ENCODE measurements around the gene FOXD4L6. TPM values are rescaled to one million over a fixed set of nuclear protein-coding genes. Genes with fewer than 3 reads are reported as not detected.
"Not testable (repeated sequence)": the region's sequence is repeated elsewhere in the genome, so short reads cannot be mapped to it uniquely, and the experiment has no call there.

The FOXD4L6 gene
- polyA plus RNA-seq, 12 donors: 0.11 TPM; not detected in 11

DNA sequence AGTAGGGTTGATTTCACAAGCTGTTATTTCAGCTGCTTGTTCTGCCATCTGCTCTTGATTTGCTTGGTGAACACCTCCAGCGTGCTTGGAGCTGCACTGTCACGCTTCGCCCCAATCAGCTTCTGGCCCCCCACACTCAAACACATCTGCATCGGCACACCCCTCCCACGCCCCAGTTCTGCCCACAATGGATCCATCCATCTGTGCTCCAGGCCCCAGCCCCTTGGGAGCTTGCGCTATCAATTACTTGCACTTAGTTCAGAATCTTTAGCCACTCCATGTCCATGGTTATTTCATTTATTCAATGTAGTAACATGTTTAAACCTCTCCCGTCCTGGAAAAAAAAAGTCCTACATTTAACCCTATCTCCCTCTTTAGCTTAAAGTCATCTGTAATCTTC is 28.0 kb downstream of the FOXD4L6 start:
- not testable (repeated sequence) for DNase-seq

DNA sequence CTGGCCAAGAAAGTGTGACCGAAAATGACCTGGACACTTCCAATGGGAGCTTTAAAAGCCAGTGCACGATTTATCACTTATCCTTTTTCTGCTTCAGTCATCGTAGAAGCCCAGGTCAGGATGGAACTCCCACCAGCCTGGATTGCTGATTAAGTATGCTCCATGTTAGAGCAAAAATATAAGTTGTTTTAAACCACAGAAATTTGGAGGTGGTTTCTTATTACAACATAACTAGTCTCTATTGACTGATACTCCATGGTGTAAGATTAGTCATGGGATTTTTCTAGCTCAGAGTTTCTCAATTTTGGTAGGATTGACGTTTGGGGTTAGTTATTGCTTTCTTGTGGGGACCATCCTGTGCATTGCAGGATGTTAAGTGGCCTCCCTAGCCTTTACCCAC is 29.7 kb downstream of the FOXD4L6 start:
- DNase-seq: not testable (repeated sequence)

DNA sequence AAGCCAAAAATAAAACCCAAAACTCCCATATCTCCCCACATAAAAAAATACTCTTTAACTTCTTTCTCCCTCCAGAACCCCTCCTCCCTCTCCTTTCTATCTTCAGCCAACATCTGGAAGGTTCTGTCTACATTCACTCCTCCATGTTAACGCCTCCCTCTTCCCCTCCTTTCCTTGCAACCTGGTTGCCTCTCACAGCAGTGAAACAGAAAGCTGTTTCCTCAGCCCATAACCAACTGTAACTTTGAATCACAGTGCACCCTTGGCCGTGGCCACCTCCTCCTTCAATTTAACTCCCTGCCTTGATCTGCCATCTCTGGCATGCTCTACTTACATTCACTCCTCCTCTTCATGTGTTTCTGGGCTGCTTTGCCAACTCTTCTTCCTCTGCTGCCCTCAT is 33.4 kb downstream of the FOXD4L6 start:
- not testable (repeated sequence) for DNase-seq

DNA sequence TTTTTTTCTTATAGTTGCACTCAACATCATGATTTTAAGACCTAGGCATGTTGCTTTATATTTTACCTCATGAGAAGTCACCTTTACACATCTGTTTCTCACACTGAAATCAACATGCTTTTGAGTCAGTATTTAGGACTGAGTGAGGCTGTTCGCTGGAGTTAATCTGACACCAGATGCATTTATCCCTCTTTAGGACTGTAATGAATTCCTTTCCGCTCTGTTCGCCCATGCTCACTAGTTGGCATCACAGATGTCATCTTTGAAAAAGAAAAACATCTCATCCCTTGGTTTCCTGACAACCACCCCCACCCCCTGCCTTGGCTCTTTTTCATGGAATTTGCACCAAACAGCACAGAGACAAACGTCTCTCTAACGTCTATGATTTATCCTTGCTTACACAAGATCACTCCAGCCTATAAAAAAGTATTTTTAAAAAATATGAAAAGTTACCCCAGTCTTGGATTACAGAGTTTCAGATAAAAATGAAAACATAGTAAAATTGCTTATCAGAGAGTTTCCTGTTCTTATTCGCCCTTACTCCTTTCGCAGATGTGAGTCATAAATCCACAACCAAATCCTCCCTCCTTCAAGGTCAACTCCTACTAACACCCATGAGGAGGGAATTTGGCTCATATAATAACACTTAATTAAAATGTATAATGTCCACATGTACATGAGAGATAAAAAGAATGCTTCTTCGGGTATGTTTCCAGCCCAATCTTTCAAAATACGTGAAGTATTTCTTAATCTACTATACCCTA is 34.3 kb downstream of the FOXD4L6 start:
- DNase-seq: not testable (repeated sequence)

DNA sequence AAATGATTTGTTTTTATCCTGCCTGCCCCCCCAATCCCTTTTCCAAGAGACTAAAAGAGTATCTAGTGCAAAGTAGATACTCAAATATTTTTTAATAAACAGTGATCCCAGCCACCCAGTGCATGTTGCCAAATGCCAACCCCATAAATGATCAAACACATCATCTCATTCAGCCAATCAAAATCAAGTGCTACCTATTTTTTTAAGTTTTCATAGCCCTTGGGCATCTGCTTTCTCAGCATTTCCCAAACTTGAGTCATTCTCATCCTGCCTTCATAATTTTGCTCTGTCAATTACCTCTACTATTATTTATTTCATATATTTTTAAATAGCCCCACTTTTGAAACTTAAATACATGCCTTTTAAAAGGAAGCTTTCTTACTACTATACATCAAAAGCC is 37.6 kb downstream of the FOXD4L6 start:
- DNase-seq: not testable (repeated sequence)

DNA sequence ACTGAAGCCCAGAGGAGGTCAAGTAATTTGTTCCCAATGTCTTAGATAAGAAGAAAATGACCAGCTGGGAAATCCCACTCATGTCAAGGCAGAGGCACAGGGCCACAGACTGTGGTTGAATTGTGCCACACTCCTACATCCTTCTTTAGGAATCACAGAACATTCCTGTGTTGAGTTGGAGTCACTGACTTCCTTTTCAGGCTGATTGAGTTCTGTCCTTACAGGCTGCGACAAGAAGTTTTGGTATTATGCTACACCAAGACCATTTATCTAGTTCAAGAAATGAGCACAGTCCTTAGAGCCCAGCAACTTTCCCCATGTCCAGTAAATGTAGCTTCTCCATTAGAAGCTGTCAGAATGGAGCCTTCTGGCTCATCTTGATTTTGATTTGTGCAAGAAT is 38.1 kb downstream of the FOXD4L6 start:
- DNase-seq: not testable (repeated sequence)

DNA sequence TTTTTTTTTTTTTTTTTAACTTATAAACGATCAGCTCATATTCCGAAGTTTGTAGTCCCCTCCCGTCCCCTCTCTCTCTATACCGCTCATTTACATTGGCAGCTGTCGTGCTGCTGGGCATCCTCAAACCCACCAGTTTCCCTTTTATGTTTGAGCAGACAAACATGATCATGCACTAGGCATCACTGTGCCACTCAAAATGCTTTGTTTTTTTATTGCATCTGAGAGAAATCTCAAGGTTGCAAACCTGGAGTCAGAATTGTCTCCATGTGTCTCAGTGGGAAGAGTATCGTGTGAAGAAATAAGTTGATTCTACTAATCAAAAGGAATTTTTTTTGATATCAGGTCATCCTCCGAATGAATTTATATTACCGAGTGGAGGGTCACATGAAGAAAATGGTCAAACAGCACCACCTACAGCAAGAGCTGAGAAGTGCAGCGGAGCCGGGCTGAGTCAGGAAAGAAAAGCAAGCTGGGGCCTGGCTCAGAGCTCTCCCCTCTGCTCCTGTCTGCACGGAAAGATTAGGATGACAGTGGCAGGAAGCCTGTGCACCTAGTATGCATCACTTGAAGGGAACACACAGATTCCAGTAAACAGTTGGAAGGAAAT is 39.9 kb downstream of the FOXD4L6 start:
- not testable (repeated sequence) for DNase-seq

DNA sequence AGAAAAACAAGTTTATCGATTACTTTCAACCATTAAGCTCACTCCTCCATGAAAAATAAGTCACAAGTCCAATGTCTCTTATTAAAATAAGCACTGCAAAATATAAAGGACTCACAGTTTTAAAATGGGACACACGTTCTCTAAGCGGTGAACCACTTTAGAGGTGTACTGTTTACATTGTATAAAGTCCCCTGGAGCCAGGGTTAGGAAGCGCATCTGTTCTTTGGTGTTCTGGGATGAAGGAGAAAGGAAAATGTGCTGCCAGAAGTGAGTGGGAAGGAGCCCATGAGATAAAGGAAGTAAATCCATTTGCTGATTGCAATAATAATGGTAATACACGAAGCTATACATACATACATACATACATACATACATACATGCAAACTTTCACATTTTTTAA is 40.6 kb downstream of the FOXD4L6 start:
- not testable (repeated sequence) for DNase-seq

DNA sequence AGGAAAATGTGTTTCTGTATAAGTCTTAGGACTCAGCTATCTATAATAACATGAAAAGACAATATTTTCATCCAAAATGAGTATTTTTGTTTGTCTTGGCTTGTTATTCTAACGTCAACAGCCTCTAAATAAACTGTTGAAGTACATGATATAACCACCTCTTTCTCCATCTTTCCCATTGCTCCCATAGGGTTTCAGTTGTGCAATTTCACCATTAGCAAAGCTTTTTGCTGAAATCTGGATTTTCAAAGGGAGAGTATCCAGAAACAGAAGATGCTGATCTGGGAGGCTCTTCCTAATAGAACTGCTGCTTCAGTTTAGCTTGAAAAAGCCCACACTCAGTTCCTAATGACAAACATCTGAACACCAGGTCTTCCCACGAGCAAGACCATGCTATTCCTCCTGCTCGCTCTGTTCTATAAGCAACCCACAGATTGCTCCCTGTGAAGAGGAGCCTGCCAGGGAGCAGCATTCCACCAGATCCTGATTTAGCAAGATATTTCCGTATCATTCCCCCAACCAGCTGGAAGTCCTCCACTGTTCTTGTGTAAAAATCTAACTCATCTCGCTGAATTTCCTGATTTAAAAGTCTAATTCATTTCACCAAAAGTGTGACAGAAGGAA is 41.2 kb downstream of the FOXD4L6 start:
- not testable (repeated sequence) for DNase-seq

DNA sequence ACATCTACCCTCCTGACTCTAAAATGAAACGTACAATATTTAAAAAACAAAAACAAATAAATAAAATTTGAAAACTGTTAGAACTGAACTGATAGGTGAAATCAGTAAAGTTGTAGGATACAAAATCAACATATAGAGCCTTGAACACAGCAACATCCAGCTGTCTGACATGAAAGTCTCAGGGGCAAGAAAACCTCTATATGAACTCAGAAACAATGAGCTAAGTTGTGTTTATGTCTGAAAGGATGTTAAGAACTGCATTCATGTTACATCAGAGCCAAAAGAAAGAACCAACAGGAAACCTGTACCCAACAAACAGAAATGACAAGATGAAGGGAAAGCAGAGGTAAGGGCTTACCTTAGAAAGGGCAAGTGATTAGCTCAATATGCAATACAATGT is 41.8 kb downstream of the FOXD4L6 start:
- DNase-seq: not testable (repeated sequence)

DNA sequence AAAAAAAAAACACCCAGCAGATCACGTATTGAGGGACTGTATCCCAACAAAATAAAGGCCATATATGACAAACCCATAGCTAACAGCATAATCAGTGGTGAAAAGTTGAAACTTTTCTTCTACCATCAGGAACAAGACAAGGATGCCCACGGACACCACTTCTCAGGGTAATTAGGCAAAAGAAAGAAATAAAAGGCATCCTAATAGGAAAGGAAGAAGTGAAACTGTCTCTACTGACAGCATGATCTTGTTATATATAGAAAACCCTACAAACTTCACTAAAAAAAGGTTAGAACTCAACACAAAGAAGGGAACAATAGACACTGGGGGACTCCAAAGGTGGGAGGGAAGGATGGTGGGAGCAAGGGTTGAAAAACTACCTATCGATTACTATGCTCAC is 42.3 kb downstream of the FOXD4L6 start:
- not testable (repeated sequence) for DNase-seq

DNA sequence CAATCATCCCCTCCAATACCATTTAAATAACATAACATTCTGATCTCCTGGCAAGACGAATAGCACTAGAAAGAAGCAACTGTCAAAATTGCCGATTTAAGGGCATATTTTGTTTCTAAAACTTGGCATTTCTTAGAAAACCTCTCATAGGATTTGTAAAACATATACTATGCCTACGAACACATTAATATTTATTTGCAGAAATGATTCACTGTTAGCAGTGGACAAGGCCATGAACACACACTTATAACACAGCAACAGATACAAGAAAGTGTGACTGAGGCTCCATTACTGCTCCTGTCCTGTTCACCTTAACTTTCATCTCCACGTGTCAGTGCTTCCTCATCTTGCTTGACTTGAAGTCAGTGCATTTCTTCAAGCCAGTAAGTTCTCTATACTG is 46.1 kb downstream of the FOXD4L6 start:
- not testable (repeated sequence) for DNase-seq

DNA sequence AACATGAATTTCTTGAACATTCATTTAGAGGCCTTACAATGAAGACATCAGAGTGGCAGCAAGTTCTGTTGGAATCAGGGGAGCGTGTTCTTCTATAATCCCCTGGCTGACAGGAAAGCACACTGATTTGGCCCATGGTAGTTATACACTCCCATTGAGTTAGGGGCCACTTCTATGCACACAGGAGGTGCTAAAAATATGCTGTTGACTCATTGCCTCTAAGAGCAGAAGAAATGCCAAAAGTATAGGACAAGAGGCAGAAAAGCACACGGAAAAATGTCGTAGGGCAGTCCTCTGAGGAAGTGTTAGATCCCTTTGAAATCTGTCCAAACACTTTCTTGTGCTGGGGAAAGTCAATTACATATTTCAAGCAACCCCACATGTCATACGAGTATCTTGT is 49.0 kb downstream of the FOXD4L6 start:
- DNase-seq: not testable (repeated sequence)

DNA sequence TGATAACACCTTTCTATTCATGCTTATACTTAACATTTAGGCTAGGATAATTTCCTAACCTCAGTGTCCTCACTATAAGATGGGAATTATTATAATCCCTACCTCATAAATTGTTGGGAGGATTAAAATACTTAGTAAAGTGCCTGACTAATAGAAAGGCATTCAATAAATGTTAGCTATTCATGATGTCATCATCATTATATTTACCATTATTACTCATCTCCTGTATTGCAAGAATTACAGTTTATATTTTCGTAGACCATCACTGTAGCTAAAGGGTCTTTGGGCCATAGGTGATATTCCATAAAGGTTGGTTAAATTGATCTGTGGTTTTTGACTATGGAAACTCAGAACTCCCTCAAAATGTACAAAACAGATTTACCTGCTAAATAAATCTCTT is 50.9 kb downstream of the FOXD4L6 start:
- not testable (repeated sequence) for DNase-seq

Other genes with a start within 250 kb of the FOXD4L6 start
- gene ZNG1F, start 60.6 kb upstream of the FOXD4L6 start, polyA plus RNA-seq (ENCODE audit: insufficient read length in 12 of 12): 10 to 100 TPM in 2 of 12 donors, 1 to 10 TPM in 9, not detected in 1; 2.0 to 19.6 (median 6.8) TPM

All from muscle of arm (tissue), 12 donors.